KG1 (cell line): ENCODE results near the gene PDE6G.
A peak's percentile ranks its signal among the peaks of the same experiment; 100 is the strongest.

Experiments used
- DNase-seq: peaks from one replicate; lab custom pipeline; 2025; lab: John Stamatoyannopoulos, UW

PDE6G gene

GRCh38 chr17:81662002-81662401, 5.7 kb upstream of the PDE6G start:
- no peak for DNase-seq

- DNase-seq = no peak
Measured at GRCh38 chr17:81660441-81660840, 4.1 kb upstream of the PDE6G start.

GRCh38 chr17:81659038-81659437, 2.7 kb upstream of the PDE6G start:
- no peak for DNase-seq

- no peak for DNase-seq
Measured at GRCh38 chr17:81656835-81657234, 493 bp upstream of the PDE6G start.

- no peak for DNase-seq
Measured at GRCh38 chr17:81655378-81656117, 794 bp downstream of the PDE6G start.

GRCh38 chr17:81652906-81653771, 3.2 kb downstream of the PDE6G start:
- no peak for DNase-seq

- DNase-seq = no peak
Measured at GRCh38 chr17:81651692-81652091, 4.7 kb downstream of the PDE6G start.

GRCh38 chr17:81650951-81651350, 5.4 kb downstream of the PDE6G start:
- no peak for DNase-seq

GRCh38 chr17:81648707-81649085, 7.6 kb downstream of the PDE6G start:
- no peak for DNase-seq

GRCh38 chr17:81648013-81648706, 8.2 kb downstream of the PDE6G start:
- no peak for DNase-seq

GRCh38 chr17:81647640-81648012, 8.7 kb downstream of the PDE6G start:
- DNase-seq = no peak

- no peak for DNase-seq
Measured at GRCh38 chr17:81646869-81647600, 9.3 kb downstream of the PDE6G start.

- DNase-seq = no peak
Measured at GRCh38 chr17:81644976-81645952, 11.1 kb downstream of the PDE6G start.

GRCh38 chr17:81644496-81644895, 11.8 kb downstream of the PDE6G start:
- no peak for DNase-seq

- no peak for DNase-seq
Measured at GRCh38 chr17:81641825-81642489, 14.4 kb downstream of the PDE6G start.

- DNase-seq = no peak
Measured at GRCh38 chr17:81640011-81640410, 16.3 kb downstream of the PDE6G start.

GRCh38 chr17:81638683-81639082, 17.7 kb downstream of the PDE6G start:
- no peak for DNase-seq

- peak; percentile 35 for DNase-seq
Measured at GRCh38 chr17:81636505-81637288, 19.6 kb downstream of the PDE6G start, which contains the start of the genes NPLOC4 and TSPAN10. TSS of gene NPLOC4 (minus strand) at chr17:81637112. CDS start at chr17:81636930, 182 bp downstream. TSS of gene TSPAN10 (plus strand) at chr17:81637196. CDS start at chr17:81642413, 5,217 bp downstream.

- no peak for DNase-seq
Measured at GRCh38 chr17:81635973-81636504, 20.3 kb downstream of the PDE6G start.
